ENCODE measurements around the gene CLDN10.

CLDN10 gene

DNA sequence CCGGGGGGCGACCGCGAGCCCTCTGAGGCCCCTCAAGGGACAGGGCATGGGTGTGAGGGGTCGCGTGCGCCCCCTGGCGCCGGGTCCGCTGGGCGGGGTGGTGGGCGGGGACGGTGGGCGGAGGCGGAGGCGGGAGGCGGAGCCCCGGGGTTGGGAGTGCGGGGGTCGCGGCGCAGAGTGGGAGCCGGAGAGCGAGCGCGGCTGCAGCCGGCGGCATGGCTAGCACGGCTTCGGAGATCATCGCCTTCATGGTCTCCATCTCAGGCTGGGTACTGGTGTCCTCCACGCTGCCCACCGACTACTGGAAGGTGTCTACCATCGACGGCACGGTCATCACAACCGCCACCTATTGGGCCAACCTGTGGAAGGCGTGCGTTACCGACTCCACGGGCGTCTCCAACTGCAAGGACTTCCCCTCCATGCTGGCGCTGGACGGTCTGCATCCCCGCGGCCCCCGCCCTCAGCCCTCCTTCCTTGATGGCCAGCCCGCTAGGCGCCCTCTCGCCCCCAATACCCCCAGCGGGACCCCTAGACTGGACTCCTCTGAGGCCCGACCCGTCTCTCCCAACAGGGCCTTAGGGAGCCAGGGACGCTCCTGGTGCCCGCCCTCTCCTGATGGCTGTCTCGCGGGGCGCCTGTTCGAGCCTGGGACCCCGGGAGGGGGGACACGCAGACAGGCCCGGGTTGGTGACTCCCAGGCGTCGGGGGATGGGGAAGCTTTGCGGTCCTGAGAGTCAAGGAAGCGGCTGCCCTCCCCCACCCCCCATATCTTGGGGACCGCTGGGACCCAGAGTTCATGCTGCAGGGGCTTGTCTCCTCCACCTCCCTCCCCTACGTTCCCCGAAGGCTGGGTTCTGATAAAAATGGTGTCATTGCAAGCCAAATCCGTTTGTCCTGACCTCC is at the start of gene CLDN10:
TSS of gene CLDN10 (plus strand) at position 182 of the 903 bp plus-strand sequence. CDS start at position 216, 34 bp downstream.
- H3K27ac ChIP-seq = no peak within 1 kb of the TSS
- no peak for TF ChIP-seq ZFX (IDR thresholded peaks at IDR 0.05)
- TF ChIP-seq CTCF (conservative IDR thresholded peaks at IDR 0.05) = no peak; the same call in 1 of the 2 replicates

- H3K27ac ChIP-seq = no peak overlapping the region
- TF ChIP-seq ZFX (IDR thresholded peaks at IDR 0.05) (no peak), CTCF (conservative IDR thresholded peaks at IDR 0.05) (no peak)
These were observed 48.9 kb upstream of the CLDN10 start for GRCh38 chr13:95503662-95504061.

DNA sequence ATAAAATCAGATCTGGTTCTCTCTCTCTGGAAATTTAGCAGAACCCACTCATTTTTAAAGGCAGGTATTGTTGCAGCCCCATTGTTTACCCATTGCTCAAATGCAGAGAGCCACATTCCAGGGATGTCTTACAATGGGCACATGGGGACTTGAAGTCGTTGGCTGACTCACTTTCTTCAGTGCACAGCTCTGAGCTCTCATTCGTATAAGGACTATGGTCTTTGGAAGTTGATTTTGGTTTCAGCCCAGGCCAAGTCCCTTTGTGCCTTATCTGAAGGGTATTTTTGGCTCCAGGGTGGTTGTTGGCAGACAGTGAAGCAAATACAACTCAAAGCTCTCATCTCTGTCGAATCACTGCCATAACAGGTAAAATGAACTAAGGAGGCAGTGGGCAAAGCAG is 47.3 kb upstream of the CLDN10 start:
- H3K27ac ChIP-seq = no peak overlapping the region

DNA sequence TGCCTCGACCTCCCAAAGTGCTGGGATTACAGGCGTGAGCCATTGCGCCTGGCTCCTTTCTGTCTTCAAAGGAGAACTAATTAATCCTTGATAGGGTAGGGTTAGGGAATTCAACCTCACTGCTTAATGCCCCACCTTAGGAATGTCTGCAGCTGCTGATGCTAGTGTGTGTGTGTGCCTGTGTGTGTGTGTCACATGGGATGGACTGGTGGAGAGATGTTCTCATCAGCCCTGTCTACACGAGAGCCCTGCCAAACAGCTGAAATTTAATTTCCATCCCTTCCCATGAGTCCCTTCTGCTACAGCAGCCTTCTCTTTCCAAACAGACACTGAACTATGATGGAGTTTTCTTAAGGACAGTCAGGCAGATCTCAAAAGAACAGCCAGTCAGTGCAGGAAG is 46.5 kb upstream of the CLDN10 start:
- TF ChIP-seq ZFX (IDR thresholded peaks at IDR 0.05) (no peak), CTCF (conservative IDR thresholded peaks at IDR 0.05) (no peak)
- H3K27ac ChIP-seq = no peak overlapping the region

More for the DNA sequence above, 47.3 kb upstream of the CLDN10 start:
- TF ChIP-seq CTCF (conservative IDR thresholded peaks at IDR 0.05) = no peak
- no peak for TF ChIP-seq ZFX (IDR thresholded peaks at IDR 0.05)

GRCh38 chr13:95507991-95508390 is 44.5 kb upstream of the CLDN10 start:
- no peak overlapping the region for H3K27ac ChIP-seq
- TF ChIP-seq ZFX (IDR thresholded peaks at IDR 0.05) = no peak
- no peak for TF ChIP-seq CTCF (conservative IDR thresholded peaks at IDR 0.05)

GRCh38 chr13:95508996-95509395 is 43.5 kb upstream of the CLDN10 start:
- H3K27ac ChIP-seq = no peak overlapping the region
- TF ChIP-seq ZFX (IDR thresholded peaks at IDR 0.05) (no peak), CTCF (conservative IDR thresholded peaks at IDR 0.05) (no peak)

- H3K27ac ChIP-seq = no peak overlapping the region; the same call in 1 of the 2 replicates
- TF ChIP-seq CTCF (conservative IDR thresholded peaks at IDR 0.05) (no peak), ZFX (IDR thresholded peaks at IDR 0.05) (no peak)
These were observed 42.8 kb upstream of the CLDN10 start for GRCh38 chr13:95509521-95510310.

All from C4-2B (cell line).